RPMI8226 (cell line): ENCODE measurements around the gene LRRC26.

Experiments
- DNase-seq: peaks from one replicate; pipeline ENCODE4 v3.0.0-alpha.2; 2015

Gene LRRC26

GRCh38 chr9:137198902-137199283 lies 29.0 kb upstream of the LRRC26 start:
- no peak for DNase-seq

GRCh38 chr9:137198051-137198901 lies 28.4 kb upstream of the LRRC26 start:
- DNase-seq: no peak

- DNase-seq: no peak
These were observed 25.8 kb upstream of the LRRC26 start for GRCh38 chr9:137195525-137196220.

GRCh38 chr9:137194909-137195308 lies 25.1 kb upstream of the LRRC26 start:
- DNase-seq: no peak

GRCh38 chr9:137194388-137194787 lies 24.5 kb upstream of the LRRC26 start:
- no peak for DNase-seq

- DNase-seq: no peak
These were observed 23.9 kb upstream of the LRRC26 start for GRCh38 chr9:137193771-137194170.

GRCh38 chr9:137192859-137193258 lies 23.0 kb upstream of the LRRC26 start:
- no peak for DNase-seq

GRCh38 chr9:137192448-137192780 lies 22.6 kb upstream of the LRRC26 start:
- DNase-seq: no peak

GRCh38 chr9:137191691-137192447 lies 22.0 kb upstream of the LRRC26 start:
- DNase-seq: no peak

- no peak for DNase-seq
These were observed 21.4 kb upstream of the LRRC26 start for GRCh38 chr9:137191245-137191644.

GRCh38 chr9:137190315-137190856 lies 20.5 kb upstream of the LRRC26 start:
- DNase-seq: peak; percentile 70

- peak; percentile 44 for DNase-seq
These were observed 19.7 kb upstream of the LRRC26 start for GRCh38 chr9:137189297-137190295.

- peak; percentile 99 for DNase-seq
These were observed 18.8 kb upstream of the LRRC26 start, which contains the start of the genes ANAPC2 and SSNA1 for GRCh38 chr9:137188490-137189296. Gene ANAPC2, minus strand, starts transcription at chr9:137188560. Its CDS starts 28 bp downstream, at chr9:137188532. Gene SSNA1, plus strand, starts transcription at chr9:137188676. Its CDS starts 51 bp downstream, at chr9:137188727.

GRCh38 chr9:137188086-137188489 lies 18.2 kb upstream of the LRRC26 start:
- no peak for DNase-seq

- DNase-seq: no peak
These were observed 17.5 kb upstream of the LRRC26 start for GRCh38 chr9:137187386-137187785.

- peak; percentile 26 for DNase-seq
These were observed 16.5 kb upstream of the LRRC26 start for GRCh38 chr9:137186385-137186784.

- no peak for DNase-seq
These were observed 16.1 kb upstream of the LRRC26 start for GRCh38 chr9:137185921-137186320.

GRCh38 chr9:137184881-137185660 lies 15.2 kb upstream of the LRRC26 start:
- DNase-seq: no peak

GRCh38 chr9:137183980-137184595 lies 14.2 kb upstream of the LRRC26 start:
- DNase-seq: no peak

- no peak for DNase-seq
These were observed 13.0 kb upstream of the LRRC26 start for GRCh38 chr9:137182836-137183235.
